ENCODE results near the gene ZNF316. TPM values are rescaled to one million over a fixed set of nuclear protein-coding genes. Genes with fewer than 3 reads are reported as not detected.

Gene ZNF316
- total RNA-seq, 4 donors from 2014 or later = 32.1 to 77.7 (median 36.2) TPM

DNA sequence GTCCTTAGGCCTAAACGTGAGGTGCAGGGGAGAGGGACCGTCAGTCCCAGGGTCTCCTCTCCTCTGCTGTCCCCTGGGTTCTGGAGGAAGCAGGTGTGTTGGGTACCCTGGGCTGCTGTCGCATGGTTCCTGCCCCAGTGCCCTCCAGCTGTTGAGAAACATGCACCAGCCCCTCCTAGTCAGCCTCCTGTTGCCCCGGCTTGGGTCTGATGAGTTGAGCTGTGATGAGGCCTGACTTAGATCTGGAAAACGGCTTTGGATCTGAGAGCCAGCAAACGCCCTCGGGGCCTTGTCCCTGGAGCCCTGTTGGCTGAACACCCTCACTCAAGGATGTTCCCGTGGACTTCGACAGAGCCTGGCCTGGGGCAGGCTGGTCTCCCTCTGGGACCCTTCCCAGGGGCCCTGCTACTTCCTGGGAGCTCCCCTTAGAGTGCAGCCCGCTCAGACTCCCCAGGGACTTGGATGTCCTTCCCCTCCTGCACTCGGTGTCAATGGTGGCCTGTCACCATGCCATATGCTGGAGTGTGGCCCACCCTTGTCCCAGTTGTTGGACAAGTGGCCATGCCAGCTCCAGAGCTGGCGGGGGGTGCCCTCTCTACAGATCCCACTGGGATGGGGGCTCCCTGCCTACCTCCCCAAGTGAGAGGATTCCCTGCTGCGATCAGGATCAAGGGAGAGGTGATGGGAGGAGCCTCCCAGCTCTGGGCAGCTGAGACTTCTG lies 12.3 kb downstream of the ZNF316 start:
- H3K27ac ChIP-seq = no peak overlapping the region
- no peak for DNase-seq (ENCODE audit: low spot score in 2 of 2)
- WGBS, 2 donors = 75 to 77% methylated on average over 8 to 10 of the region's 13 CpGs
- TF ChIP-seq, protein P1, sequence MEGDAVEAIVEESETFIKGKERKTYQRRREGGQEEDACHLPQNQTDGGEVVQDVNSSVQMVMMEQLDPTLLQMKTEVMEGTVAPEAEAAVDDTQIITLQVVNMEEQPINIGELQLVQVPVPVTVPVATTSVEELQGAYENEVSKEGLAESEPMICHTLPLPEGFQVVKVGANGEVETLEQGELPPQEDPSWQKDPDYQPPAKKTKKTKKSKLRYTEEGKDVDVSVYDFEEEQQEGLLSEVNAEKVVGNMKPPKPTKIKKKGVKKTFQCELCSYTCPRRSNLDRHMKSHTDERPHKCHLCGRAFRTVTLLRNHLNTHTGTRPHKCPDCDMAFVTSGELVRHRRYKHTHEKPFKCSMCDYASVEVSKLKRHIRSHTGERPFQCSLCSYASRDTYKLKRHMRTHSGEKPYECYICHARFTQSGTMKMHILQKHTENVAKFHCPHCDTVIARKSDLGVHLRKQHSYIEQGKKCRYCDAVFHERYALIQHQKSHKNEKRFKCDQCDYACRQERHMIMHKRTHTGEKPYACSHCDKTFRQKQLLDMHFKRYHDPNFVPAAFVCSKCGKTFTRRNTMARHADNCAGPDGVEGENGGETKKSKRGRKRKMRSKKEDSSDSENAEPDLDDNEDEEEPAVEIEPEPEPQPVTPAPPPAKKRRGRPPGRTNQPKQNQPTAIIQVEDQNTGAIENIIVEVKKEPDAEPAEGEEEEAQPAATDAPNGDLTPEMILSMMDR (IDR thresholded peaks at IDR 0.05) = no peak
- TF ChIP-seq EP300 (IDR thresholded peaks at IDR 0.05) (no peak), POLR2A (IDR thresholded peaks at IDR 0.05) (no peak)
- H3K27me3 ChIP-seq = no peaks in the 10 kb centered on the region
- H3K4me1 ChIP-seq = no peaks in the 10 kb centered on the region
- H3K36me3 ChIP-seq = peaks cover 5 to 100% (median 7%) of the 10 kb centered on the region in 3 donors
- peaks cover 0 to 18% (median 0%) of the 10 kb centered on the region in 4 donors for H3K9me3 ChIP-seq
- no peak overlapping the region for H3K4me3 ChIP-seq

DNA sequence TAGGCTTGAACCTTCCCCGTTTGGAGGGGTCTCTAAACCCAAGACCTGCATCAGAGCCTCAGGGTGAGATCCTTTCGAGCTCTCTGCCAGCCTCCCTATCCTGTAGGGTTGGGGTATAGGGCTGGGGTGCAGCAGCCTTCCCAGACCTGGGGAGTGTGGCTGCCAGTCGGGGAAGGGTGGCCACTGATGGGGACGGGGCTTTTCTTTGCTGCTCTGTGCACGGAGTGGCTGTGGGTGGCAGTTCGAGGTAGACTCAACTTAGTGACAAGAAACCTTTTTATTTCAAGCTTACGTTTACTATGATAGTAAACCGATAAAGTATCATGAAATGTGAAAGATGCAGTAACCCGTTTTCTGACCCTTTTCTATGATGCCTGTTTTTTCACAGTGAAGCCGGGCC lies 13.0 kb downstream of the ZNF316 start:
- Histone ChIP-seq H3K9me3 (peaks cover 0 to 18% (median 0%) of the 10 kb centered on the region in 4 donors), H3K27me3 (no peaks in the 10 kb centered on the region), H3K27ac (no peak overlapping the region), H3K4me1 (no peaks in the 10 kb centered on the region), H3K36me3 (peaks cover 5 to 100% (median 7%) of the 10 kb centered on the region in 3 donors), H3K4me3 (no peak overlapping the region)
- no peak for DNase-seq (ENCODE audit: low spot score in 2 of 2)
- 88 to 95% methylated on average over 10 of the region's 10 CpGs for WGBS, 2 donors
- no peak for TF ChIP-seq POLR2A (IDR thresholded peaks at IDR 0.05)
- no peak for TF ChIP-seq EP300 (IDR thresholded peaks at IDR 0.05)
- TF ChIP-seq, protein P1 (IDR thresholded peaks at IDR 0.05) = no peak

DNA sequence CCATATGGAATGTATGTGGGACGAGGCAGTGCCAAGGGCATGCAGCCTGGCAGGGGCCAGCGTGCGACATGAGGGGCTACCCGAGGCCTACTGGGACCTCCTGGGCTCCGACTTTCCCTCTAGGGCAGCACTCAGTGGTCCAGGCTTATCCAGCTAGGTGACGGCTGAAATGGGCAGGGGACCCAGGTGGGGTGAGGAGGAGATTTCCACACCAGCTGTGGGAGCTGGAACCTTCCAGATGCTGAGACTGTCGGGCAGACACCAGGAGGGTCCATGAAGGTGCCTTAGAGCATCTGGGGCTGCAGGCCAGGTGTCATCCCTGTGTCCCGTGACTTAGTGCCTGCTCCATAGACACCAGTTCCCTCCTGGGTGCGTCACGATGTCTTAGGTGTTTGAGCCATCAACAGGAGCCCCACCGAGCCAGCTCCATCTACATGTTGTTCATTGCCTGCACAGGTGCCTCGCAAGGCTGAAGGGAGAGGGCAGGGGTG lies 13.4 kb downstream of the ZNF316 start:
- Histone ChIP-seq H3K27ac (no peak overlapping the region), H3K4me3 (no peak overlapping the region), H3K27me3 (no peaks in the 10 kb centered on the region), H3K4me1 (no peaks in the 10 kb centered on the region), H3K36me3 (peaks cover 5 to 100% (median 7%) of the 10 kb centered on the region in 3 donors), H3K9me3 (peaks cover 0 to 18% (median 0%) of the 10 kb centered on the region in 4 donors)
- WGBS, 2 donors = 96 to 97% methylated on average over 10 to 11 of the region's 12 CpGs
- TF ChIP-seq EP300 (IDR thresholded peaks at IDR 0.05) (no peak), POLR2A (IDR thresholded peaks at IDR 0.05) (no peak)
- TF ChIP-seq, protein P1 (IDR thresholded peaks at IDR 0.05) = no peak
- no peak for DNase-seq (ENCODE audit: low spot score in 2 of 2)

DNA sequence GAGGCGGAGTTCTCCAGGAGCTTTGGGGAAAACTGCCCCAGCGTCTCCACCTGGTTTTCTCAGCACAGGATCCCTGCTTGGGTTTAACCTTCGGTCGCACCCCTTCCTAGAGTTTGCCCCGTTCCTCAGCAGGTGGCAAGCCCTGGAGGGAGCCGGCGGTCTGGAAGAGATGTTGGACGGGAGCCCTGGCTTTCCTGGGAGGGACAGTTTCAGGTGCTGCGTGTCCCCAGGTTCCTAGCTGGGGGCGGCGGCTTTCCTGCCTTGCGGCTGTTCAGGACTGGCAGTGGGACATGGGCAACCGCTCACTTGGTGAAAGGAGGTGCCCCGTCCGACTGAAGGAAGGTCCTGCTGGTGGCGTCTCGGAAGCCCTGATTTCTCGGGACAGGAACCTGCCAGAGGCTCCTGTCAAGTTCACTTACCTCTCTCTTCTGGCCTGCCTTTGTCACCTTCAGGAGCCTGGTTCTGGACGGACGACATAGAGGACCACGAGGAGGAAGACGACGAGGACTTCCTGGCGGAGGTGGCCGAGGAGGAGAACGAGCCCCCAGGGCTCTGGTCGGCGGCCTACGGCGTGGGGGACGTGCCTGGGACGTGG lies 14.8 kb downstream of the ZNF316 start:
- H3K4me3 ChIP-seq = no peak overlapping the region
- TF ChIP-seq POLR2A (IDR thresholded peaks at IDR 0.05) (no peak), EP300 (IDR thresholded peaks at IDR 0.05) (no peak)
- TF ChIP-seq, protein P1 (IDR thresholded peaks at IDR 0.05) = no peak
- H3K27me3 ChIP-seq = no peaks in the 10 kb centered on the region
- H3K4me1 ChIP-seq = no peaks in the 10 kb centered on the region
- peaks cover 5 to 99% (median 7%) of the 10 kb centered on the region in 3 donors for H3K36me3 ChIP-seq
- peaks cover 0 to 18% (median 0%) of the 10 kb centered on the region in 4 donors for H3K9me3 ChIP-seq
- DNase-seq (ENCODE audit: low spot score in 2 of 2) = no peak
- no peak overlapping the region for H3K27ac ChIP-seq
- WGBS, 2 donors = 98% methylated on average over 32 of the region's 32 CpGs

DNA sequence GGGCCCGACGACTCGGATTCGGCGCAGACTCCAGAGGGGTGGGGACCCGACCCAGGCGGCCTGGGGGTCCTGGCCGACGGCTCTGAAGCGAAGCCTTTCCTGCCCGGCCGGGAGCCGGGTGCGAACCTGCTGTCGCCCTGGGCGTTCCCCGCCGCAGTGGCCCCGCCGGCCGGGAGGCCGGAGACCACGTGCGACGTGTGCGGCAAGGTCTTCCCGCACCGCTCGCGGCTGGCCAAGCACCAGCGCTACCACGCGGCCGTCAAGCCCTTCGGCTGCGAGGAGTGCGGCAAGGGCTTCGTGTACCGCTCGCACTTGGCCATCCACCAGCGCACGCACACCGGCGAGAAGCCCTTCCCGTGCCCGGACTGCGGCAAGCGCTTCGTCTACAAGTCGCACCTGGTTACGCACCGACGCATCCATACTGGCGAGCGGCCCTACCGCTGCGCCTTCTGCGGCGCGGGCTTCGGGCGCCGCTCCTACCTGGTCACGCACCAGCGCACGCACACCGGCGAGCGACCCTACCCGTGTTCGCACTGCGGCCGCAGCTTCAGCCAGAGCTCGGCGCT lies 15.4 kb downstream of the ZNF316 start:
- peaks cover 0 to 18% (median 0%) of the 10 kb centered on the region in 4 donors for H3K9me3 ChIP-seq
- 97% methylated on average over 72 to 75 of the region's 75 CpGs for WGBS, 2 donors
- H3K27ac ChIP-seq = no peak overlapping the region
- TF ChIP-seq POLR2A (IDR thresholded peaks at IDR 0.05) = no peak
- TF ChIP-seq EP300 (IDR thresholded peaks at IDR 0.05) = no peak
- TF ChIP-seq, protein P1 (IDR thresholded peaks at IDR 0.05) = no peak
- DNase-seq (ENCODE audit: low spot score in 2 of 2) = no peak
- peaks cover 5 to 93% (median 7%) of the 10 kb centered on the region in 3 donors for H3K36me3 ChIP-seq
- H3K4me3 ChIP-seq = no peak overlapping the region
- H3K27me3 ChIP-seq = no peaks in the 10 kb centered on the region
- no peaks in the 10 kb centered on the region for H3K4me1 ChIP-seq

All from tibial nerve (tissue), 4 donors.